Renal cortical epithelial cell (primary cell): ENCODE data around the gene FGFR3. TPM values are rescaled to one million over a fixed set of nuclear protein-coding genes. Genes with fewer than 3 reads are reported as not detected.

Source experiments
- DNase-seq: peaks from one replicate; pipeline ENCODE4 v3.0.0-alpha.2; 2011; ENCODE audit warnings: low read depth
- total RNA-seq: library from RNA; depleted of rRNA; stranded (reverse); fragments of >200 nt; gene quantifications from 2 replicates; pipeline ENCODE4 v1.2.3, GENCODE V29; 2014

The FGFR3 gene
- total RNA-seq, 1 donor from 2014 or later: 3.7 TPM

DNA sequence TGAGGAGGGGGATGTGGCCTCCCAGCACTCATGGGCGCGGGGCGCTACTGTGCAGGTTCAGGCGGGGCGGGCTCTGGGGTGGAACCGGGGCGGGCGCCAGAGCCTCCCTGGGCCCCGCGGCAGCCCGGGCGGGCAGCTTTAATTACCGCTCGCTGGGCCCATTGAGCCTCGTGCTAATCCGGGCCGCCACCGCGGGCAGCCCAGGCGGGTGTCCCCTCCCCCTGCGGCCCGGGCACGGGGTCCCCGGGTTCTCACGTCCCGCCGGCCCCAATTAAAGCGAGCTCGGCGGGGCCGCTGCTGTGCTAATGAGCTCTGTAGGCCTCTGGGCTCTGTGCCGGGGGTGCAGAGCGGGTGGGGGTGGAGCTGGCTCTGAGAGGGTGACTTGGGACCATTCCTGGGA, 22.8 kb upstream of the FGFR3 start:
- no peak for DNase-seq

DNA sequence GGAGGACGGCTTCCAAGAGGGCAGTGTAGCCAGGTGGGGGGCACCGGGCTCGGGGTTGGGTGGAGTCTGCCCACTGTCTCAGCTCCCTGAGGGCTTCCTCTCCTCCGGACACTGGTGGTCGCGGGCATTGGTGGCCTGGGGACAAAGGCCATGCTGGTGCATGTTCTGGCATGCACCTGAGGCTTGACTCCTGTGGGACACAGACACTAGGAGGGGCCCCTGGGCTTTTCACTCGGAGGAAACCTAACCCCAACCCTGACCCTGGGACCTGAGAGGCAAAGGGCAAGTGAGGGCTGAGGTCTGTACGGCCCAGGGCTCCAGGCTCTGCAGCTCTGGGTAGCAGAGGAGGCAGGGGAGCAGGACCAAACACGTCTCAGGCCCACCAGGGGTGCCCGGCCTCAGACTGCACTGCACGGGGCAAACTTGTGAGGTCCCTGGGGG, 22.3 kb upstream of the FGFR3 start:
- DNase-seq: no peak

DNA sequence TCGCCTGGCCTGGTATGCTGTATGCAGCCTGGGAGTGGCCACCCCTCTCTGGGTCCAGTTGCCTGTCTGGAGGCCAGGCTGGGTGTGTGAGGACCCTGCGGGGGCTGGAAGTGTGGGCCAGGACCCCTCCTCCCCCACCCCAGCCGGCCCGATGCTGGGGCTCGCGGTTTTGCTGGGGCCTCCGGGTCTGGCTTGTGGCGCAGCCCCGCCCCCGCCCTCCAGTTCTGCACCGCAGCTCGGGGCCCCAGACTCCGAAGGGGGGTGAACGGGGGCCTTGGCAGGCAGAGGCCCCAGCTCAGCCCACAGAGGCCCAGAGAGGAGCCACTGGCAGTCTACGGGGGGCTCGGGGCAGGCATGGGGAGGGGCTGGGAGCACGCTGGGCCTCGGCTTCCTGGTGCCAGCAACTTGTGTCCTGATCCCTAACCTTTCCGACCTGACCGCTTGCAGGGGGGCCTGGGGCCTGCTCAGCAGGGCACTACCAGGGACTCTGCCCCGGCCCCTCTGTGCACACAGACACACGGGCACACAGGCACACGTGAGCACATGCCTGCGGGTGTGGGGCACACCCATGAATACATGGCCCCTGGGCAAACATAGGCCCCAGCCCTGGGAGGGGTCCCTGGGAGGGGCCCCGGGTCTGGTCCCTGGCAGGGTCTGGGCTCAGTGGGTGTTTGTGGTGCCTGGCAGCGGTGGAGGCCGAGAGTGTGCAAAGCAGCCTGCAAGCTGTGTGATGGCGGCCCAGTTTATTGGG, 21.4 kb upstream of the FGFR3 start:
- no peak for DNase-seq

DNA sequence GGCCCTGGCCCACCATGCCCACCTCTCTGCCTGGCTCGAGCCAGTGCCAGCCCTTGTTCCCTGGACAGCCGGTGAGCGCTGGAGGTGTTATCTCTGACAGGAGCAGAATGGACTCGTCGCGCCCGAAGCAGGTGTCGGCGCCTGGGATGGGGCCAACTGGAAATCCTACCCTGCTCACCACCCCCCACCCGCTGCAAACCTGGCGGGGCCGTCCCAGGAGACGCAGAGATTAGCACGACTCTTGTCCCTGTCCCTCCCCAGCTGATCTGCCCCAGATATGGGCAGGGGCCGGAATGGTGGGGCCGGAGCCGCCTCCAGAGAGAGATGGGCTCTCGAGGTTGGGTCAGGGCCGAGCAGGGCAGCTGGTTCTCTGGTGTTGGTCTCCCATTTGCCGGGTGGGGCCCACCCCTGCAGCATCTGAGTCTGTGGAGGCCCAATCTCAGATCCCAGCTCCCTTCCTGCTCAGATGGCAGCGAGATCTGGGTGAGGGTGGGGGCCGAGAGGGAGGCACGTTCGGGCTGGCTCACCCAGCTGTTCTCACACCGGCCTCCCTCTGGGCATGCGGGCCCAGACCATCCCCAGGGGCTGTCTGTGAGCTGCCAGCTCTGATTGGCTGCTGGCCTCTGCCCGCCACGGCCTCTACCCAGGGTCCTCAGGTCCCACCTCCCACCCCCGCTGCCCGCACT, 20.1 kb upstream of the FGFR3 start:
- no peak for DNase-seq

DNA sequence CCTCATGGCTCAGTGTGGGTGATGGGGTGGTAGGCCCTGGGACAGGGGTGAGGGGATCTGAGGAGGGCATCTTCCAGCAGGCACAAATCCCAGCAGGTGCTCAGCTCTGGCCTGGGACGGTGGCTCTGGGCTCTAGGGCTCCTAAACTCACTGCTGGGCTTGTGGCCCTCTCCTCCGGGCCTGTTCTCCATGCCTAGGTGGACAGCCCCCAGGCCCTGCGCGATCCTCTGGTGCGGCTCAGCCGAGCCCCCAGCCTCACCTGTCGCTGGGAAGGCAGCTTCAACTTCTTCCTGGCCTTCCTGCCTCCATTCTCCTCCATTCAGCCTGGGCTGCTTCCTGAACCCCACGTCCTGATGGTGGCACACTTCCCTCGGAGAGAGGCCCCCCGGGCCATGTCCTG, 19.3 kb upstream of the FGFR3 start:
- DNase-seq: no peak

DNA sequence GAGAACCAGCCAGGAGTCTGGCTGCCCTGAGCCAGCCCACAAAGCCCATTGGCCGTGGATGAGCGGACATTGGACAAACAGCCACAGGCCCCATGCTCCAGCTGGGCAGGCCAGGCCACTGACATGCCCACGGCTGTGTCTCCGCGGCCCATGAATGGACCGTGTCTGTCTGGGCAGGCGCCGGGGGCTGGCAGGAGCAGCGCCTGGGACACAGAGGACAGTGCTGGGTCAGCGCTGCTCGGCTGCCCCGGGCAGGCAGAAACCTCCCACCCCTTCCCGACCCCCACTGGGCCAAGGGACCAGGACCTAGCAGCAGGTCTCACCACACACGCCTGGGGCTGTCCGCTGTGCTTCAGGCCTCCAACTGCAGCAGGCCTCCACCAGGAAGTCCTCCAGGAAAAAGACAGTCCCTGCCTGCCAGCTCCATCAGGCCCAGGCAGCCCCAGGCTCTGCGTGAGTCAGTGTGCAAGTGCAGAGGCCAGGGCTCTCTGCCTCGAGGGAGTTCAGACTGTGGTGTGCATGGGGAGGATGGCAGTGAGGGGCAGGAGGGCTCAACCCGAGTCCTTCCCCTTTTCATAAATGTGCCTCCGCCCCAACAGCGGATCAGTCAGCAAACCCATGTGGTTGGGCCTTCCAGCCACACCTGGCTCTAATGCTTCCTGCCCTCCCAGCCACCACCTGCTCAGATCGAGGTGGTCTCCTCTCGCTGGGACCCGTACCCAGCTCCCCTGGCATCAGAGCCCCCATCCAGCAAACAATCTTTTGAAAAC, 17.2 kb upstream of the FGFR3 start:
- DNase-seq: peak; percentile 32

DNA sequence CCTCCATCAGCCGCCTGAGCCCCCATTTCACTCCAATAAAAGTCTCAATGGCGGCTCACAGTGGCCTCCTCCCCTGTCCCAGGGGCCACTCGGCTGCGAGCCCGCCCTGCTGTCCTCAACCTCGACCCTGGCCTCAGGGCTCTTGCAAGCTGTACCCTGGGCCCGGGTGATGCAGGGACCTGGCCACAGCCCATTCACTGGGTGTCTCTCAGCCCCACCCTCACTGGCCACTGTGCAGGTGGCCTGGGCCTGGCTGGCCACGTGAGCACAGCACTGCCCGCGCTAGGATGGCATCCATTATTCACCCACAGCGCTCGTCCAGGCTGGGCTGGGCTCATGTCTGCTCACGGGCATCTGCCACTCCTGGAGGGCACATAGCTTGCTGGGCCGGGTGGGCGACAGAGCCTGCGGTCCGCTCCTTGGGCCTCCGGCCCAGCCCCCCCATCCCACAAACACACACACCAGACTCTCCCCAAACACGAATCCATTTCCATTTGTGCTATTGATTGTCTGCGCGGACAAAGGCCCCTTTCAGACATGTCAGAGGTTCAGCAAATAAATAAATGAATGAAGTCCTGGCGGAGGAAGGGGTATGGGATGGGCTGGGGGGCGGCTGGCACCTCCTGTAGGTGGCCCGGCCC, 16.5 kb upstream of the FGFR3 start:
- no peak for DNase-seq

DNA sequence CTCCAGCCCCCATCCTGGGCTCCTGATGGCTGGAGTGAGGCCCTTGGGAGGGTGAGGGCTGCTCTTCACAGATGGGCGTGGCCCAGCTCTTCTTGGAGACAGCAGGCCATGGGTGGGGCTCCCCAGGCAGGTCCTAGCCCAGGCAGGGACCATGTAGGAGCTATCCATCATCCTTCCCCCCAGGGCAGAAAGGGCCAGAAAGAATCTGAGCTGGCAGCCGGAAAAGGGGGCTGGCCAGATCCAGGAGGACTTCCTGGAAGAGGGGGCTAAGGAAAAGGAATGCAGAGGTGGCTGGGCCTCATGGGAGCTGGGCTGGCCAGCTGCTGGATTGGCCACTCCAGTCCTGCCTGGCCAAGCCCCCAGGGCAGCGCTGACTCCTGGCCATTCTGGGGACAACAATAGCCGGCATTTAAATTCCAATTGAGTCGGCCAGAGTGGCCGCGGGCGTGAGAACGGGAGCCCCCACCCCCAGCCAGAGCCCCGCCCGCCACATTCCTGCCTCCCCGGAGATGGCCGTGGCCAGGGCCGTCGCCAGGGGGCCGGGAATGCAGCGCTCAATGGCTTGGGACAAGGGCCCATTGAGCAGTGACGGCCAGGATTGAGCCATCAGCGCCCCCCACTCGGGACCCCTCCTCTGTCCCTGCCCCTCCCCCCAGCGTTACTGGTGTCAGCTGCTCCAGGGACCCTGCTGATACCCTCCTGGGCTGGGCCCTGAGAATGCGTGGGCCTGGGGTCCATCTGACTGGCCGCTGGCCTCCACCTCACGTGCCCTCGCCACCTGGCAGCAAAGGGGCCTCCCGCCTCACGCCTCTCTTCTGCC, 15.1 kb upstream of the FGFR3 start:
- DNase-seq: peak; percentile 68

DNA sequence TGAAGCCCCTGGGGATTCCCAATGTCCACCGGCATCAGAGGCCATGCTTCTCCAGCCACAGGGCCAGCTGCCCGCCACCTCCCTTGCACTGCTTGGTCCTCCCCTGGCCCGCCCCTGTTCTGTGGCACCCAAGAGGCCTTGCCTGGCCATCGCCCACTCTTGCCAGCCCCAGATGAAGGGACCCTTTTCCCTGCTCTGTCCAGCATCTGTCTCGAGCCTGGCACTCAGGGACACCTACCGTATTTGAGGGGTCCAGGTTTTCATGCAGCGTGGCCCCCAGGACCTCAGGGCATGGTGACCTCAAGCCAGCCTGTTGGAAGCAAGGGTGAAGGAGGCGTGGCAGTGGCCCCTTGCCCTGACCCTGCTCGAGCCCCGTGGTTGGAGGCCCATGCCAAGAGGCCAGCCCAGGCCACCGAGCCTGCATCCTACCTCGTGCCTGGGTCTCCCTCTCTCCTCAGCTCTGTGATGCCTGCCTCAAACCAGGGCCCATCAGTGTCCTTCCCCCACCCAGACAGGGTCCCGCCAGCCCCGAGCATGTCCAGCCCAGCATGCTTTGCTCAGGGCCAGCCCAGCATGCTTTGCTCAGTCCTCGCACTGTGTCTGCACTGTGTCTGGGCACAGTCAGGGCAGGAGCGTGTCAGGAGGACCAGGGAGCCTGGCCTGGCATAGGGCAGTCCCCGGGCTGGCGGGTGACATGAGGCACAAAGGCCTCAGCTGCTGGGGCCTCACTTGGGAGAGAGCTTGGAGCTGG, 14.3 kb upstream of the FGFR3 start:
- DNase-seq: no peak

DNA sequence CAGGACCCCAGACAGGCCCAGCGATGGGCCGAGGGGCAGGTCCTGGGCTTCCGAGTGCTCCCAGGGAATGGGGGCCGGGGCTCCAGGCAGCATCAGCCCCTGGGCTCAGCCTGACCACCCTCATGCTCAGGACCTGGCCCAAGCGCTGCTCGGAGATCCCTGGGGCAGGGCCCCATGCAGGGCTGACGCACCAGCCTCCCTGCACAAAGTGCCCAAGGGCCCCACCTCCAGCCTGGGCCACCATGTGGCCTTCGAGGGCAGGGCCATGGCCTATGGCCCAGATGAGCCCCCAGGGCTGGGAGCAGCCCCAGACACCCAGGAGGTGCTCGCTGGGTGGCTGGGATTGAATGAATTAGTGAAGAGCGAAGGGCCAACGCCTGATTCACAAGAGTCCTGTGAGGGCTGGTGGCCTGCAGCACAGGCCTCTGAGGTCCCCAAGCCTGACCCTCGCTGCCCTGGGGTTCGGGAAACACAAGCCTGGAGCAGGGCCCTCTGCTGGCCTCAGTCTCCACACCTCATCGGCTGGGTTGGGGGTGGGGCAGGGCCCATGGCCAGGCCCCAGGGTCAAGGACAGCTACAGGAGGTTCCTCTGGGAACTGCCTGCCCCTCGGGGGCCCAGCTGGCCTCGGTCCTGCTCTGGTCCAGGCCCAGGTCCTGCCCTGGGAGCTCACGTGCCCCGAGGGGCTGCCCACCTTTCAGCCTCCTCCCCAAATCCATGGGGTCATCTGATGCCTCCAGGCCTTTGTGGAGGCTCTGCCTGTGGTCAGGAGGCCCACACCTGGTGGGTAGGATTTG, 13.3 kb upstream of the FGFR3 start:
- no peak for DNase-seq

DNA sequence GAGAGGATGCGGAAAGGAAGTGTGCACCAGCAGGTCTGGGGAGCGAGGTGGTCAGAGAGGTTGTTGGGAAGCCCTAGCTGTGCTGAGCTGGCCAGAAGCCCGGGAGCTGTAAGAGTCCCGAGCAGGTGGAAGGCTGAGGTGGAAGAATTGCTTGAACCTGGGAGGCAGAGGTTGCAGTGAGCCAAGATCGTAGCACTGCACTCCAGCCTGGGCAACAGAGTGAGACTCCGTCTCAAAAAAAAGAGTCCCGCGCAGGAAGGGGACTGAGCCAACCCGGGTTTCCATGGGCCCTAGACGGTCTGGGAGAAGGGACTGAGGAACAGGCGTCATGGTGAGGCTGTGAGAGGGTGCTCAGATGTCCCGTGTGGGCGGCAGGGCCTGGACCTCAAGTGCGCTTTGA, 12.7 kb upstream of the FGFR3 start:
- DNase-seq: no peak

DNA sequence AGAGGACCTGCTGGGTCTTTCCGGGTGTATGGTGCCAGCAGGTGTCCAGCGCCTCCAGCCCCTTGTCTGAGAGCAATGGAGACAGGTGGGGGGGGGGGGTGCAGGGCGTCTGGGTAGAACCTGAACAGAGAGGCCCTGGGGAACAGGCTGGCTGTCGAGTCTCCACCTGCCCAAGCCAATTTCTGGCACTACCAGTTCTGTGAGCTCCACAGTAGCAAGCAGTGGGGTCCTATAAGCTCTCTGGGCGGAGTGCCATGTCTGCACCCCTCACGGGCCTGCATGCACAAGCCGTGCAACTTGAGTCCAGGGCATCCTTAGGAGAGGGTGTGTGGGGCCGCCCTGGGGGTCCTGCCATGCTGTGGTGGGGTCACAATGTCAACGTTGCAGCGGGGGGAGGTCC, 10.1 kb upstream of the FGFR3 start:
- no peak for DNase-seq

DNA sequence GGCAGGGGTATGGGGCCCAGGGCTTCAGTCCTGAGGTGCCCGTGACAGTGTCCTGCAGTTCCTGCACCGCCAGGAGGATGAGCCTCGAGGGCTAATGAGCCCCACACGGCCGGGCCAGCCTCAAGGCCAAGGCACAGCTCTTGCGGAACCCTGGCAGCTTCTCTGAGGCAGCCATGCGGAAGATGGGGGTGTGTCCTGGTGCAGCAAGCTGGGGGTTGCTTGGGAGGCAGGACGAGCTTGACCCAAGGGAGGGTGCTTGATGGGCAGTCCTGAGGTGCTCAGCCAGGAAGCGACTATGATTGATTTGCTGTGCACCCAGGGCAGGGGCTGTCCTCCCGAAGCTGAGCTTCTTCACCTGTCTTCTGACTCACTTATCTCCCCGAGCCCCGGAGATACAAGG, 9.1 kb upstream of the FGFR3 start:
- DNase-seq: peak; percentile 71

DNA sequence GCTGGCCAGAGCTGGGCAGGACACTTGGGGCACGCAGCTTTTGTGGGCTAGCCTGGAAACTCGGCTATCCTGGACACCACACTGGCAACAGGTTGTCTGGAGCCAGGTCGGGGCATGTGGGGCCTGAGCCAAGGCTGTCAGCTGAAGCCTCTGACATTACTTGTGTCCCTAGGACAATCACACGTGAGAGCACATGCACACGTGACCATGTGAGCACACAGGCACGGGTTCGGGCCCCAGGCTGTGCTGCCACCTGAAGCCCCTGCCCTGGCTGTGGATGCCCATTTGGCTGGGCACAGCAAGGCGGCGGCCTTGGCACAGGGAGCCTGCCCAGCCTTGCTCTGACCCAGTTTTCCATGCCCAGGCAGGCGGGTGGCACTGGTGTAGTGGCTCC, 8.7 kb upstream of the FGFR3 start:
- no peak for DNase-seq

DNA sequence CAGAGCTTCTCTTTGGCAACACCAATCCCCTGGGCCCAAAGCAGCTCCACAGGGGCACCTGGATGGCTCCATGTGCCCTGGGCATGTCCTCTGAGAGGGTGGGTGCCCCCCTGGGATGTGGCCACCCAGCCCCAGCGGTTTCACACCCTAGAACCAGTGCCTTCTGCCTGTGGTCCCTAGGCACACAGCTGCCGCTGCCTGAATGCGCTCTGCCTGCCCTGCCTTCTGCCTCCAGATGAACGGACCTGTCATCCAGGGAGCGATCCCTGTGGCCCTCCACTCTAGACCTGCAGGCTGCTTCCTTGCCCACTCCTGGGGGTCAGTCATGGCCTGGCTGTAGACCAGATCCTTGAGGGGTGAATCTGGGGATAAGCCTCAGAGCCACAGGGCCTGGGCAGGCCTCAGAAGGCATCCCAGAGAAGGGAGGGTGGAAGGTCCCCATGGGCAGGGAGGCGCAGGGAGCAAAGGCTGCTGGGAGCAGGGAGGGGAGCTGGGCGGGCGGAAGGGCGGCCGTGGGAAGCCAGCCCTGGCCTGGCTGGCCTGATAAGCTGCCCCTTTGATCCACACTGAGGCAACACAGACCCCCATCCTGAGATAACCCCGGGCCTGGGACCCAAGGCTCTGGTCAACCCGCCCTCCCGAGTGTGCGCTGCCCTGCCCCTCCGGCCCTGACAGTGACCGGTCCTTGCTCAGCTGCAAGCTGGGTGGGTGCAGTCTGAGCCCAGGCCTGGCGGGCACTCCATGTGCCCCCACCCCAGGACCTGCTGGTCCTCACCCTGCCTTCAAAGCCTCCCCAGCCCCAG, 8.1 kb upstream of the FGFR3 start:
- DNase-seq: no peak

DNA sequence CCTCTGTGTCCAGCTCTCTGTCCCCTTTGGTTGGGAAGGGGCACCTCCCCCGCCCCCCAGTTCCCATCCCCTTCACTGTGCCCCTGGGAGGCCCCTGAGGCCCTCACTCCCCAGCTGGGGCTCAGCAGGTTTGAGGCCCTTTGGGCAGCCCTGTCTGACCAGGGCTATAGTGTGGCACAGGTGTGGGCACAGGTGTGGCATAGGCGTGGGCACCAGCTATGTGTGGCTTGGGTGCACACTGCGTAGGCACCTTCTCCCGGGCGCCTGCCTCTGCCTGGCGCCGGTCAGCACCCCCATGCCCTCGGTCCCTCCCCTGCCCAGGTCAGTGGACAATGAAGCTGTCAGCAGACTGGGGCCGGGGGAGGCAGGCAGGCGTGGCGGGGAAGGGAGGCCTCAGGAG, 7.5 kb upstream of the FGFR3 start:
- DNase-seq: no peak

DNA sequence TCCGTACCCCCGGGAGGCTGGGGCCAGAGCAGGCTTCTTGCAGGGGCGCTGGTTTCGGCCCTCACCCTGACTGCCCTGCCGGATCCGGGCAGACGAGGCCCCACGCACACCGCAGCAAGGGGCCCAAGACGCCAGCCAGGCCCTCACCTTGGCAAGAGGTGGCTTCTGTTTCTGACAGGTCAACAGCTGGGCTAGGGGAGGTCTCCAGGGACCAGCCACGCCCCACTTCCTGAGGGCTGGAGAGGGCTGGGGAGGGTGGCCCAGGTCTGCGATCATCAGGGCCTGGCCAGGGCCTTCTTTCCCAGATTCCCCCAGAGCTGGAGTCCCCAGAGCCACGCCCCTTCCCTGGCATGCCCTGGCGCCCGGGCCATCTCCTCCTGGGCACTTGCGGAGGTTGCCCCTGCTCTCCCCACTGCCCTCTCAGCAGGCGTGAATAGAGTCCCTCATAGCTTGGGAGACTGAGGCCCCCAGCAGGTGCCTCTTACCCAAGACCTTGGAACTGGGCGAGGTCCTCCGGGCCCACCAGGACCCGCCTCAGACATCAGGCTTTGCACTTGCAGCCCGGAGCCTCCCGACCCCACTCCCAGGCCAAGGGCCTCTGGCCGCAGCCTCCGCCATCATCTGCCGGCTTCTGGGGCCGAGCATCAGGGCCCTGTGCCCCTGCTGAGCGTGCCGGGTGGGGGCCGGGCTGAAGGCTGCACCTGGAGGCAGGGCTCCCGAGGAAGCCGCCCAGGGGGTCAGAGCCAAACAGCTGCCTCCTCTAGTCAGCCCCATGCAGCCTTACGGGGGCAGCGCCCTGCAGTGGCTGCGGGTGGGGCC, 6.3 kb upstream of the FGFR3 start:
- no peak for DNase-seq

DNA sequence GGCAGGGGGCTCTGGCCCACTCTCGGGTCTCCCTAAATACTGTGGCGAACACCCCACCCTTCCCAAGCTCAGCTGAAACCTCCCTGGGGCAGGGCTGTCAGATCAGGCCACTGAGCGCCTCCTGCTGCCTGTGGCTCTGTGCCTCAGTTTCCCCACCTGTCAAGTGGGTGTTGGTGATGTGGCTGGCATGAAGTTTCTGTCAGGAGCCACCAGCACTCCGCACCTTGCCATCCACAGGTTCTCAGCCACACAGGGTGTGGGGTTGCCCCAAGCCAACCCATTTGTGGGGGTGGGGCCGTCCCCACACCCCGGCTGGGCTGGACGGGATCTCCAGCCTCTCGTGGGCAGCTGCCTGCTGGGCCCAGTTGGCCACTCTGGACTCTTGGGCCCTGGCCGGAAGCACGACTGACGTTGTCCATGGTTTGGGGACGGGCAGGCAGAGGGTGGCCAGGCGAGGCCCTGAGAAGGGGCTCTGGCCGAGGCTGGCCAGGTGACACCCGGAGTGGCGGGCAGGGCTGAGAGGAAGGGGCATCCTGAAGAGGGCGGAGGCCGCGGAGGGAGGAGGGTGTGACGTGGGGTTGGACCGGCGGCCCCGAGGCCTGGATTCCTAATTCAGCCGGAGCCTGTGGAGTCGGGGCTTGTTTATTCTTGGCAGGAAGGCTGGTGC, 5.5 kb upstream of the FGFR3 start:
- DNase-seq: no peak
